Neural progenitor cell (in vitro differentiated cells): ENCODE measurements around the gene ZNF862.

Experiments
- EZH2phosphoT487 ChIP-seq: fragments of 200-600 bp; sonication (generic); IDR thresholded peaks from 2 replicates; pipeline ENCODE4 v1.6.1; 2017; ENCODE audit warnings: antibody characterized with exemption
- TF ChIP-seq, protein P1 (sequence below): fragments of 200-600 bp; sonication (generic); IDR thresholded peaks from 2 replicates; pipeline ENCODE4 v1.5.1; 2017; ENCODE audit warnings: antibody characterized with exemption, mild to moderate bottlenecking

DNA sequence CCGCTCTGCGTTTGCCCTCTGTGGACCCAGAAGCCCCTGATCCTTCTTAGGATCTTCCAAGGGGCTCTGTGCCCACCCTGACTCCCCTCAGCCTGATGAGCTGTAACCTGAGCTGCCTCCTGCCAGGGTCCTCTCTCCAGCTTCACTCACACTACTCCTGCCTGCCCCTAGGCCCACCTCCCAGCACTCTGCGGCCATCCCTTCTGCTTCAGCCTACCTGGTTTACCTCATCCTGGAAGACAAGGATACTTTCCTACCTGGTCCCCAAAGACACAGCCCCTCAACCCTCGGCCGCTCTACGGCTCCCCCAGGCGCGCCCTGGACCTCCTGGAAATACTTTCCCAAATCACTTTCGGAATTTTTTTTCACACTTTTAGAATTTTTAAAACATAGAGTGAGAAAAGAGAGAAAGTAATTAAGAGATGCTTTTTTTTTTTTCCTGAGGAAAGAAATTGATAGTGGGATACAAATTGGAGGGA lies 6.4 kb upstream of the ZNF862 start:
- TF ChIP-seq, protein P1, sequence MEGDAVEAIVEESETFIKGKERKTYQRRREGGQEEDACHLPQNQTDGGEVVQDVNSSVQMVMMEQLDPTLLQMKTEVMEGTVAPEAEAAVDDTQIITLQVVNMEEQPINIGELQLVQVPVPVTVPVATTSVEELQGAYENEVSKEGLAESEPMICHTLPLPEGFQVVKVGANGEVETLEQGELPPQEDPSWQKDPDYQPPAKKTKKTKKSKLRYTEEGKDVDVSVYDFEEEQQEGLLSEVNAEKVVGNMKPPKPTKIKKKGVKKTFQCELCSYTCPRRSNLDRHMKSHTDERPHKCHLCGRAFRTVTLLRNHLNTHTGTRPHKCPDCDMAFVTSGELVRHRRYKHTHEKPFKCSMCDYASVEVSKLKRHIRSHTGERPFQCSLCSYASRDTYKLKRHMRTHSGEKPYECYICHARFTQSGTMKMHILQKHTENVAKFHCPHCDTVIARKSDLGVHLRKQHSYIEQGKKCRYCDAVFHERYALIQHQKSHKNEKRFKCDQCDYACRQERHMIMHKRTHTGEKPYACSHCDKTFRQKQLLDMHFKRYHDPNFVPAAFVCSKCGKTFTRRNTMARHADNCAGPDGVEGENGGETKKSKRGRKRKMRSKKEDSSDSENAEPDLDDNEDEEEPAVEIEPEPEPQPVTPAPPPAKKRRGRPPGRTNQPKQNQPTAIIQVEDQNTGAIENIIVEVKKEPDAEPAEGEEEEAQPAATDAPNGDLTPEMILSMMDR: no peak
- TF ChIP-seq EZH2phosphoT487: no peak
